Muscle layer of duodenum (tissue), 2 donors: Measurements from ENCODE around the gene SAP25.
"Not testable (repeated sequence)": the region's sequence is repeated elsewhere in the genome, so short reads cannot be mapped to it uniquely, and the experiment has no call there.

Experiments used
- H3K27ac ChIP-seq: one replicate; pipeline ENCODE4 v1.7.0; 2013; ENCODE audit warnings: mild to moderate bottlenecking, low read length
- H3K27me3 ChIP-seq: one replicate; pipeline ENCODE4 v1.7.0; 2013; ENCODE audit warnings: low read depth, mild to moderate bottlenecking, control low read depth, low read length
- H3K36me3 ChIP-seq, 2 donors: one replicate each; pipeline ENCODE4 v1.7.0; 2013; ENCODE audit warnings: low read length in 2 of 2, control low read depth in 1 of 2, mild to moderate bottlenecking in 1 of 2; ENCODE audit not compliant: insufficient read depth in 2 of 2, control insufficient read depth in 1 of 2
- H3K4me1 ChIP-seq, 2 donors: one replicate each; pipeline ENCODE4 v1.7.0; 2013; ENCODE audit warnings: low read length in 2 of 2, mild to moderate bottlenecking in 2 of 2, control low read depth in 1 of 2, moderate library complexity in 1 of 2; ENCODE audit not compliant: insufficient read depth in 2 of 2, control insufficient read depth in 1 of 2
- H3K4me3 ChIP-seq, 2 donors: one replicate each; pipeline ENCODE4 v1.7.0; 2013; ENCODE audit warnings: low read length in 2 of 2, low read depth in 1 of 2, mild to moderate bottlenecking in 1 of 2
- H3K9me3 ChIP-seq, 2 donors: one replicate each; pipeline ENCODE4 v1.7.0; 2013; ENCODE audit warnings: low read length in 2 of 2, control low read depth in 1 of 2, mild to moderate bottlenecking in 1 of 2; ENCODE audit not compliant: control insufficient read depth in 1 of 2
- donor health status: healthy.

SAP25 gene

GRCh38 chr7:100539436-100540006, 34.2 kb downstream of the SAP25 start:
- Histone ChIP-seq H3K36me3 (no peaks in the 10 kb centered on the region), H3K27me3 (no peaks in the 10 kb centered on the region), H3K27ac (no peak overlapping the region), H3K4me3 (peak overlapping the region; percentile 79 to 92), H3K9me3 (no peaks in the 10 kb centered on the region), H3K4me1 (peaks cover 10 to 22% of the 10 kb centered on the region in 2 donors)

GRCh38 chr7:100538654-100539435, 34.9 kb downstream of the SAP25 start, which contains the start of gene AGFG2:
TSS of gene AGFG2 (plus strand) at chr7:100539203. CDS start at chr7:100539347, 144 bp downstream.
- H3K4me3 ChIP-seq = peak within 1 kb of the TSS; percentile 79 to 92
- H3K4me1 ChIP-seq = peaks cover 5 to 16% of the 10 kb centered on the region in 2 donors
- H3K27me3 ChIP-seq = no peaks in the 10 kb centered on the region
- no peaks in the 10 kb centered on the region for H3K9me3 ChIP-seq
- H3K36me3 ChIP-seq = no peaks in the 10 kb centered on the region
- peak within 1 kb of the TSS; percentile 61 for H3K27ac ChIP-seq

- H3K4me1 ChIP-seq = peaks cover 5 to 13% of the 10 kb centered on the region in 2 donors
- peak overlapping the region; percentile 61 for H3K27ac ChIP-seq
- H3K27me3 ChIP-seq = no peaks in the 10 kb centered on the region
- H3K36me3 ChIP-seq = no peaks in the 10 kb centered on the region
- H3K4me3 ChIP-seq = peak overlapping the region; percentile 57 to 92
- no peaks in the 10 kb centered on the region for H3K9me3 ChIP-seq
These were observed 35.4 kb downstream of the SAP25 start for GRCh38 chr7:100538348-100538653.

GRCh38 chr7:100536695-100537094, 37.0 kb downstream of the SAP25 start:
- H3K27me3 ChIP-seq, H3K4me3 ChIP-seq, H3K9me3 ChIP-seq, H3K27ac ChIP-seq, H3K36me3 ChIP-seq: not testable (repeated sequence)
- peaks cover 5 to 13% of the 10 kb centered on the region in 2 donors for H3K4me1 ChIP-seq

GRCh38 chr7:100535982-100536381, 37.7 kb downstream of the SAP25 start:
- H3K9me3 ChIP-seq, H3K27me3 ChIP-seq, H3K4me3 ChIP-seq, H3K27ac ChIP-seq, H3K36me3 ChIP-seq: not testable (repeated sequence)
- peaks cover 5 to 13% of the 10 kb centered on the region in 2 donors for H3K4me1 ChIP-seq

GRCh38 chr7:100532165-100533022, 41.3 kb downstream of the SAP25 start:
- no peaks in the 10 kb centered on the region for H3K27me3 ChIP-seq
- H3K4me3 ChIP-seq = no peak overlapping the region
- H3K36me3 ChIP-seq = no peaks in the 10 kb centered on the region
- no peaks in the 10 kb centered on the region for H3K9me3 ChIP-seq
- H3K4me1 ChIP-seq = no peaks in the 10 kb centered on the region
- H3K27ac ChIP-seq = no peak overlapping the region

GRCh38 chr7:100528108-100528866, 45.4 kb downstream of the SAP25 start:
- H3K27ac ChIP-seq, H3K4me1 ChIP-seq, H3K27me3 ChIP-seq, H3K4me3 ChIP-seq, H3K36me3 ChIP-seq, H3K9me3 ChIP-seq: not testable (repeated sequence)

GRCh38 chr7:100523192-100523591, 50.5 kb downstream of the SAP25 start:
- H3K4me1 ChIP-seq, H3K27ac ChIP-seq, H3K9me3 ChIP-seq, H3K36me3 ChIP-seq, H3K27me3 ChIP-seq, H3K4me3 ChIP-seq: not testable (repeated sequence)
